Duodenal mucosa (tissue), 2 donors: ENCODE data around the gene PLCB4.
"Not testable (repeated sequence)": the region's sequence is repeated elsewhere in the genome, so short reads cannot be mapped to it uniquely, and the experiment has no call there.

Experiments
- H3K27ac ChIP-seq: one replicate; pipeline ENCODE4 v1.7.0; 2013; ENCODE audit warnings: low read depth, low read length
- H3K27me3 ChIP-seq, 2 donors: one replicate each; pipeline ENCODE4 v1.7.0; 2013; ENCODE audit warnings: low read length in 2 of 2, control low read depth in 1 of 2; ENCODE audit not compliant: insufficient read depth in 2 of 2, control insufficient read depth in 1 of 2
- H3K36me3 ChIP-seq, 2 donors: one replicate each; pipeline ENCODE4 v1.7.0; 2013; ENCODE audit warnings: low read length in 2 of 2, control low read depth in 1 of 2; ENCODE audit not compliant: insufficient read depth in 2 of 2, control insufficient read depth in 1 of 2
- H3K4me1 ChIP-seq, 2 donors: one replicate each; pipeline ENCODE4 v1.7.0; 2013; ENCODE audit warnings: low read length in 2 of 2, control low read depth in 1 of 2; ENCODE audit not compliant: insufficient read depth in 2 of 2, control insufficient read depth in 1 of 2
- H3K4me3 ChIP-seq, 2 donors: one replicate each; pipeline ENCODE4 v1.7.0; 2013; ENCODE audit warnings: low read length in 2 of 2, low read depth in 1 of 2
- H3K9ac ChIP-seq, 2 donors: one replicate each; pipeline ENCODE4 v1.7.0; 2013; ENCODE audit warnings: low read length in 2 of 2, low read depth in 1 of 2
- H3K9me3 ChIP-seq, 2 donors: one replicate each; pipeline ENCODE4 v1.7.0; 2013; ENCODE audit warnings: low read length in 2 of 2, control low read depth in 1 of 2; ENCODE audit not compliant: control insufficient read depth in 1 of 2

Gene PLCB4

GRCh38 chr20:9031991-9032390, 36.9 kb upstream of the PLCB4 start:
- no peaks in the 10 kb centered on the region for H3K9me3 ChIP-seq

GRCh38 chr20:9032758-9033157, 36.1 kb upstream of the PLCB4 start:
- H3K4me3 ChIP-seq = no peak overlapping the region
- no peaks in the 10 kb centered on the region for H3K4me1 ChIP-seq
- no peak overlapping the region for H3K9ac ChIP-seq
- H3K27ac ChIP-seq = no peak overlapping the region
- H3K36me3 ChIP-seq = no peaks in the 10 kb centered on the region
- H3K9me3 ChIP-seq = no peaks in the 10 kb centered on the region
- no peaks in the 10 kb centered on the region for H3K27me3 ChIP-seq

More at GRCh38 chr20:9031991-9032390, 36.9 kb upstream of the PLCB4 start:
- no peaks in the 10 kb centered on the region for H3K36me3 ChIP-seq
- no peaks in the 10 kb centered on the region for H3K27me3 ChIP-seq
- no peak overlapping the region for H3K9ac ChIP-seq
- H3K4me3 ChIP-seq = no peak overlapping the region
- no peak overlapping the region for H3K27ac ChIP-seq
- no peaks in the 10 kb centered on the region for H3K4me1 ChIP-seq

GRCh38 chr20:9035126-9035525, 33.8 kb upstream of the PLCB4 start:
- H3K4me3 ChIP-seq = no peak overlapping the region
- no peak overlapping the region for H3K9ac ChIP-seq
- H3K27ac ChIP-seq = no peak overlapping the region

GRCh38 chr20:9036593-9036992, 32.3 kb upstream of the PLCB4 start:
- Histone ChIP-seq H3K36me3 (no peaks in the 10 kb centered on the region), H3K27ac (no peak overlapping the region), H3K9me3 (no peaks in the 10 kb centered on the region), H3K4me3 (no peak overlapping the region), H3K9ac (no peak overlapping the region), H3K4me1 (no peaks in the 10 kb centered on the region), H3K27me3 (no peaks in the 10 kb centered on the region)

More at GRCh38 chr20:9035126-9035525, 33.8 kb upstream of the PLCB4 start:
- Histone ChIP-seq H3K27me3 (no peaks in the 10 kb centered on the region), H3K4me1 (no peaks in the 10 kb centered on the region), H3K36me3 (no peaks in the 10 kb centered on the region), H3K9me3 (no peaks in the 10 kb centered on the region)

- Histone ChIP-seq H3K9ac (no peak overlapping the region), H3K27me3 (no peaks in the 10 kb centered on the region), H3K4me1 (no peaks in the 10 kb centered on the region), H3K27ac (no peak overlapping the region), H3K4me3 (no peak overlapping the region), H3K9me3 (no peaks in the 10 kb centered on the region), H3K36me3 (no peaks in the 10 kb centered on the region)
Observed at GRCh38 chr20:9038791-9039535, 29.9 kb upstream of the PLCB4 start.

- Histone ChIP-seq H3K27me3 (no peaks in the 10 kb centered on the region), H3K9ac (no peak overlapping the region), H3K27ac (no peak overlapping the region), H3K36me3 (no peaks in the 10 kb centered on the region), H3K9me3 (no peaks in the 10 kb centered on the region), H3K4me3 (no peak overlapping the region), H3K4me1 (no peaks in the 10 kb centered on the region)
Observed at GRCh38 chr20:9040863-9041524, 27.9 kb upstream of the PLCB4 start.

GRCh38 chr20:9043364-9043763, 25.5 kb upstream of the PLCB4 start:
- H3K4me1 ChIP-seq = no peaks in the 10 kb centered on the region
- no peak overlapping the region for H3K4me3 ChIP-seq
- no peaks in the 10 kb centered on the region for H3K36me3 ChIP-seq
- H3K27me3 ChIP-seq = no peaks in the 10 kb centered on the region
- no peak overlapping the region for H3K27ac ChIP-seq
- no peak overlapping the region for H3K9ac ChIP-seq
- no peaks in the 10 kb centered on the region for H3K9me3 ChIP-seq

GRCh38 chr20:9047928-9048327, 21.0 kb upstream of the PLCB4 start:
- H3K9ac ChIP-seq, H3K27ac ChIP-seq, H3K36me3 ChIP-seq, H3K4me3 ChIP-seq, H3K27me3 ChIP-seq, H3K9me3 ChIP-seq, H3K4me1 ChIP-seq: not testable (repeated sequence)

GRCh38 chr20:9051508-9051907, 17.4 kb upstream of the PLCB4 start:
- Histone ChIP-seq H3K4me3 (no peak overlapping the region), H3K9me3 (no peaks in the 10 kb centered on the region), H3K9ac (no peak overlapping the region), H3K4me1 (no peaks in the 10 kb centered on the region), H3K27me3 (no peaks in the 10 kb centered on the region), H3K27ac (no peak overlapping the region), H3K36me3 (no peaks in the 10 kb centered on the region)

GRCh38 chr20:9052136-9052535, 16.8 kb upstream of the PLCB4 start:
- Histone ChIP-seq H3K4me1 (no peaks in the 10 kb centered on the region), H3K36me3 (no peaks in the 10 kb centered on the region), H3K9ac (no peak overlapping the region), H3K4me3 (no peak overlapping the region), H3K9me3 (no peaks in the 10 kb centered on the region), H3K27ac (no peak overlapping the region), H3K27me3 (no peaks in the 10 kb centered on the region)
